ENCODE measurements around the gene G6PC3. TPM values are rescaled to one million over a fixed set of nuclear protein-coding genes. Genes with fewer than 3 reads are reported as not detected.
A peak's percentile ranks its signal among the peaks of the same experiment; 100 is the strongest.

G6PC3 gene
- total RNA-seq, 1 experiment from 2014 or later, result 105 TPM

DNA sequence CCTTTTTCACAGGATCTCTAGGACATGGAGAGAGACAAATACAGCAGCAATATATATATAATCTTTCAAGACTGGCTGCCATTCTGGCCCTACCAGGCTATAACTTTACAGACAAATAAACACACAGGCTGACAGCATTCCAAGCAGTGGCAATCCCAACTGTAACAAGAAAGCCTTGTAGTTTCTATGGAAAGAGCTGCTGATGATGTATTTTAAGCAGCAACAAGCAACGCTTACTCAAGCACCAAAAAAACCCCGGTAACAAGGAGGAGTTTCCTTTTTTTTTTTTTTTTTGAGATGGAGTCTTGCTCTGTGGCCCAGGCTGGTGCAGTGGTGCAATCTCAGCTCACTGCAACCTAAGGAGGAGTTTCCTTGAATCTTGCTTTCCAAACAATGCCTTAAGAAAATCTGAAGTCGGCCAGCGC, 27.3 kb upstream of the G6PC3 start:
- H2BK12ac ChIP-seq (ENCODE audit: insufficient read length, low read depth, low read length), result no peak overlapping the region
- no peaks in the 10 kb centered on the region for H3K4me1 ChIP-seq (ENCODE audit: insufficient read depth, low read length)
- H3K27ac ChIP-seq (ENCODE audit: insufficient read length, low read depth, low read length), result no peak overlapping the region
- no peak overlapping the region for H3K56ac ChIP-seq (ENCODE audit: insufficient read length, low read depth, low read length)
- H3K79me1 ChIP-seq (ENCODE audit: insufficient read depth, low read depth, low read length, poor library complexity, severe bottlenecking), result peaks cover 25% of the 10 kb centered on the region
- H3K4me1 Mint-ChIP-seq, result peaks cover 10 to 19% of the 10 kb centered on the region in 2 experiments
- no peaks in the 10 kb centered on the region for H3K27me3 Mint-ChIP-seq (ENCODE audit: low read depth)
- no peak overlapping the region for H3K4ac ChIP-seq (ENCODE audit: low read depth, low read length)
- no peak overlapping the region for H4K5ac ChIP-seq (ENCODE audit: insufficient read length, low read depth, low read length)
- no peak overlapping the region for H2BK20ac ChIP-seq (ENCODE audit: low read depth, low read length, poor library complexity, severe bottlenecking)
- H2BK5ac ChIP-seq (ENCODE audit: insufficient read length, low read length), result no peak overlapping the region
- no peaks in the 10 kb centered on the region for H3K9me3 Mint-ChIP-seq
- H4K91ac ChIP-seq (ENCODE audit: insufficient read length, low read depth, low read length), result no peak overlapping the region
- TF ChIP-seq, protein P1, sequence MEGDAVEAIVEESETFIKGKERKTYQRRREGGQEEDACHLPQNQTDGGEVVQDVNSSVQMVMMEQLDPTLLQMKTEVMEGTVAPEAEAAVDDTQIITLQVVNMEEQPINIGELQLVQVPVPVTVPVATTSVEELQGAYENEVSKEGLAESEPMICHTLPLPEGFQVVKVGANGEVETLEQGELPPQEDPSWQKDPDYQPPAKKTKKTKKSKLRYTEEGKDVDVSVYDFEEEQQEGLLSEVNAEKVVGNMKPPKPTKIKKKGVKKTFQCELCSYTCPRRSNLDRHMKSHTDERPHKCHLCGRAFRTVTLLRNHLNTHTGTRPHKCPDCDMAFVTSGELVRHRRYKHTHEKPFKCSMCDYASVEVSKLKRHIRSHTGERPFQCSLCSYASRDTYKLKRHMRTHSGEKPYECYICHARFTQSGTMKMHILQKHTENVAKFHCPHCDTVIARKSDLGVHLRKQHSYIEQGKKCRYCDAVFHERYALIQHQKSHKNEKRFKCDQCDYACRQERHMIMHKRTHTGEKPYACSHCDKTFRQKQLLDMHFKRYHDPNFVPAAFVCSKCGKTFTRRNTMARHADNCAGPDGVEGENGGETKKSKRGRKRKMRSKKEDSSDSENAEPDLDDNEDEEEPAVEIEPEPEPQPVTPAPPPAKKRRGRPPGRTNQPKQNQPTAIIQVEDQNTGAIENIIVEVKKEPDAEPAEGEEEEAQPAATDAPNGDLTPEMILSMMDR (conservative IDR thresholded peaks at IDR 0.05), result no peak
- H3T11ph ChIP-seq (ENCODE audit: low read length), result no peak overlapping the region
- DNase-seq, result no peak
- H3K4me3 Mint-ChIP-seq, result no peak overlapping the region
- no peaks in the 10 kb centered on the region for H3K27me3 ChIP-seq (ENCODE audit: insufficient read depth, low read length)
- peaks cover 22 to 48% (median 44%) of the 10 kb centered on the region in 3 experiments for H3K36me3 Mint-ChIP-seq (ENCODE audit: insufficient read depth in 1 of 3, low read depth in 3 of 3)
- no peak overlapping the region for H3K14ac ChIP-seq (ENCODE audit: insufficient read depth, low read length)
- no peaks in the 10 kb centered on the region for H3K23me2 ChIP-seq (ENCODE audit: insufficient read length, low read depth, low read length, poor library complexity, severe bottlenecking)
- H3K23ac ChIP-seq (ENCODE audit: insufficient read length, low read depth, low read length), result no peak overlapping the region
- H2BK15ac ChIP-seq (ENCODE audit: low read depth, low read length), result no peak overlapping the region
- H3K79me2 ChIP-seq (ENCODE audit: insufficient read depth, low read length), result peaks cover 12% of the 10 kb centered on the region; the same call in 1 of the 2 replicates
- H3K9me3 ChIP-seq (ENCODE audit: control insufficient read depth, low read depth, low read length), result no peaks in the 10 kb centered on the region
- H2AFZ ChIP-seq (ENCODE audit: low read length), result no peak overlapping the region
- H3K4me2 ChIP-seq (ENCODE audit: insufficient read depth, insufficient read length, low read length), result no peak overlapping the region
- no peak overlapping the region for H4K8ac ChIP-seq (replicated peaks; ENCODE audit: insufficient read length, low read depth, low read length)
- H2BK120ac ChIP-seq (ENCODE audit: low read depth, low read length, poor library complexity, severe bottlenecking), result no peak overlapping the region
- WGBS (ENCODE audit: extremely low coverage, insufficient read length, low lambda C conversion rate), result no CpG with 5 or more reads among the region's 4 CpGs
- no peaks in the 10 kb centered on the region for H4K20me1 ChIP-seq (ENCODE audit: control insufficient read depth, insufficient read depth, insufficient read length)
- no peak overlapping the region for H3K9ac ChIP-seq (ENCODE audit: extremely low read depth, insufficient read length, low read length)
- H3K18ac ChIP-seq (ENCODE audit: insufficient read length, low read depth, low read length), result no peak overlapping the region
- no peak overlapping the region for H2AK5ac ChIP-seq (ENCODE audit: insufficient read length, low read length)
- peak overlapping the region in 1 of 3 experiments; percentile 73; a peak in 2 of 7 replicates for H3K27ac Mint-ChIP-seq

Measured in H9 (cell line).